Kidney (tissue), 22 donors: ENCODE measurements around the gene MDFIC2. TPM values are rescaled to one million over a fixed set of nuclear protein-coding genes. Genes with fewer than 3 reads are reported as not detected.

Experiments
- DNase-seq, 5 donors: peaks; one replicate each; pipeline ENCODE4 v3.0.0-alpha.2; 2013 to 2020
- FAIRE-seq: peaks from 2 replicates; lab custom pipeline; 2012; peaks lifted over from hg19 to GRCh38; lab: Jason Lieb, UNC
- H3K27ac ChIP-seq, 2 donors: one replicate each; pipeline ENCODE4 v1.7.0; 2013; ENCODE audit warnings: low read depth in 2 of 2, low read length in 2 of 2, inconsistent platforms in 1 of 2
- H3K27me3 ChIP-seq: one replicate; pipeline ENCODE4 v1.7.1; 2013; ENCODE audit warnings: low read length, inconsistent platforms; ENCODE audit not compliant: control insufficient read depth, insufficient read depth
- H3K36me3 ChIP-seq, 3 donors: one replicate each; pipeline versions ENCODE4 v1.7.0 to v1.7.1; 2013; ENCODE audit warnings: low read length in 3 of 3, control low read depth in 1 of 3, inconsistent platforms in 1 of 3; ENCODE audit not compliant: insufficient read depth in 3 of 3, control insufficient read depth in 2 of 3
- H3K4me1 ChIP-seq, 3 donors: one replicate each; pipeline versions ENCODE4 v1.7.0 to v1.7.1; 2013; ENCODE audit warnings: low read length in 3 of 3, inconsistent platforms in 1 of 3, low read depth in 1 of 3; ENCODE audit not compliant: control insufficient read depth in 2 of 3, insufficient read depth in 2 of 3
- H3K4me3 ChIP-seq, 3 donors: one replicate each; pipeline versions ENCODE4 v1.7.0 to v1.8.1; 2013; ENCODE audit warnings: low read length in 3 of 3, control low read depth in 1 of 3, inconsistent platforms in 1 of 3
- H3K9ac ChIP-seq, 3 donors: one replicate each; pipeline versions ENCODE4 v1.7.0 to v1.7.1; 2013; ENCODE audit warnings: low read length in 3 of 3, control low read depth in 1 of 3, inconsistent platforms in 1 of 3
- H3K9me3 ChIP-seq, 3 donors: one replicate each; pipeline versions ENCODE4 v1.7.0 to v1.7.1; 2013; ENCODE audit warnings: low read length in 3 of 3, control low read depth in 1 of 3, inconsistent platforms in 1 of 3; ENCODE audit not compliant: control insufficient read depth in 2 of 3, insufficient read depth in 1 of 3
- CTCF ChIP-seq: IDR thresholded peaks from 3 replicates; pipeline ENCODE4 v1.5.1; 2012; ENCODE audit warnings: mild to moderate bottlenecking, moderate library complexity, borderline replicate concordance; ENCODE audit not compliant: insufficient read depth; ENCODE audit errors: extremely low read depth
- intact Hi-C: fragments of 100-400 bp; cut with DNase I; formaldehyde crosslinking; loops from one replicate; pipeline ENCODE4 v1.11.1; 2022
- long read RNA-seq, 10 donors: library from polyadenylated mRNA in 1 of 10; unstranded in 1 of 10; transcript quantifications; one replicate each; pipeline ENCODE4 v2.0.0 and lab custom pipeline, GENCODE V29; 2021 to 2026
- polyA plus RNA-seq: library from polyadenylated mRNA; stranded (reverse); fragments of 350-450 nt; fragmentation: Illumina TruSeq; extraction: RNeasy Lipid Tissue Mini Kit (QIAGEN cat#74804); gene quantifications from one replicate; pipeline ENCODE4 v1.2.3, GENCODE V29; 2014; ENCODE audit warnings: low read depth, low replicate concordance; ENCODE audit not compliant: insufficient read depth
- total RNA-seq: library from RNA; stranded (reverse); fragmentation: NEBNext Ultra II Directional; extraction: Animal tissue kit (Norgen Biotek cat#: 25700); gene quantifications from one replicate; pipeline ENCODE4 v1.2.1, GENCODE V29; 2021
- donor health status: control.
- donor health status: control.
- donor health status: control.
- donor health status: control.
- donor health status: control.
- donor health status: DM: yes; HTN: yes; CAD: no.
- donor health status: Normal renal cell carcinoma (clear cell type).

The MDFIC2 gene
- not detected for total RNA-seq
- not detected for polyA plus RNA-seq
- long read RNA-seq, donor 1, result 0 reads
- long read RNA-seq, donor 2, result 0 reads
- long read RNA-seq, donor 3, result 0 reads
- long read RNA-seq, donor 4, result 0 reads
- long read RNA-seq, donor 5, result 0 reads
- long read RNA-seq, donor 6, result 0 reads
- long read RNA-seq, donor 7, result 0 reads
- long read RNA-seq, donor 8, result 0 reads
- long read RNA-seq, donor 9, result 0 reads
- long read RNA-seq, donor 10, result 0 reads

GRCh38 chr3:70312336-70312735, at the start of gene MDFIC2:
TSS of gene MDFIC2 (minus strand) at chr3:70312638. CDS start at chr3:70311973, 665 bp downstream.
- Histone ChIP-seq H3K27ac (no peak within 1 kb of the TSS), H3K27me3 (no peaks in the 10 kb centered on the region), H3K9ac (no peak within 1 kb of the TSS), H3K36me3 (no peaks in the 10 kb centered on the region), H3K9me3 (no peaks in the 10 kb centered on the region), H3K4me1 (no peaks in the 10 kb centered on the region), H3K4me3 (no peak within 1 kb of the TSS)
- intact Hi-C loops, result no loop called here
- no peak for TF ChIP-seq CTCF
- FAIRE-seq (no peak), DNase-seq (no peak)

GRCh38 chr3:70360979-70361760, 48.7 kb upstream of the MDFIC2 start:
- H3K4me3 ChIP-seq, result no peak overlapping the region

GRCh38 chr3:70359711-70360110, 47.3 kb upstream of the MDFIC2 start:
- H3K36me3 ChIP-seq, result no peaks in the 10 kb centered on the region
- no peaks in the 10 kb centered on the region for H3K4me1 ChIP-seq
- FAIRE-seq, result no peak
- DNase-seq, result no peak
- H3K27ac ChIP-seq, result no peak overlapping the region
- no peaks in the 10 kb centered on the region for H3K27me3 ChIP-seq
- H3K9me3 ChIP-seq, result peaks cover 0 to 4% (median 0%) of the 10 kb centered on the region in 3 donors
- TF ChIP-seq CTCF, result no peak
- no peak overlapping the region for H3K9ac ChIP-seq
- intact Hi-C loops, result no loop called here
- H3K4me3 ChIP-seq, result no peak overlapping the region

More at GRCh38 chr3:70360979-70361760, 48.7 kb upstream of the MDFIC2 start:
- H3K27me3 ChIP-seq, result no peaks in the 10 kb centered on the region
- intact Hi-C loops, result no loop called here
- FAIRE-seq (no peak), DNase-seq (no peak)
- no peak overlapping the region for H3K27ac ChIP-seq
- no peak overlapping the region for H3K9ac ChIP-seq
- no peaks in the 10 kb centered on the region for H3K36me3 ChIP-seq
- TF ChIP-seq CTCF, result no peak
- peaks cover 0 to 4% (median 0%) of the 10 kb centered on the region in 3 donors for H3K9me3 ChIP-seq
- no peaks in the 10 kb centered on the region for H3K4me1 ChIP-seq
